Pancreas (tissue), 10 donors: ENCODE results near the gene ATXN1. TPM values are rescaled to one million over a fixed set of nuclear protein-coding genes. Genes with fewer than 3 reads are reported as not detected.

Source experiments
- ATAC-seq, 4 donors: fragments of 200-7000 bp; cut with Tn5 transposase; one replicate each; pipeline versions ENCODE4 v1.8.0 to v1.9.1; 2020; ENCODE audit warnings: mild to moderate bottlenecking in 4 of 4, moderate library complexity in 4 of 4
- DNase-seq, 6 donors: peaks; one replicate each; pipeline ENCODE4 v3.0.0-alpha.2; 2020
- FAIRE-seq: peaks from 2 replicates; lab custom pipeline; 2012; peaks lifted over from hg19 to GRCh38; lab: Jason Lieb, UNC
- H3K27ac ChIP-seq, 4 donors: fragments of 200-600 bp; sonication (generic); 1 replicate in 3 of 4; 2 replicates in 1 of 4; pipeline versions ENCODE4 v1.5.0 to v1.8.0; 2020
- H3K27me3 ChIP-seq, 4 donors: fragments of 200-600 bp; one replicate each; pipeline ENCODE4 v1.8.0; 2021
- H3K36me3 ChIP-seq, 3 donors: fragments of 200-600 bp; sonication (generic) in 1 of 3; one replicate each; pipeline versions ENCODE4 v1.5.0 to v1.8.0; 2020 to 2021
- H3K4me1 ChIP-seq, 3 donors: fragments of 200-600 bp; one replicate each; pipeline ENCODE4 v1.8.0; 2021
- H3K4me3 ChIP-seq, 4 donors: fragments of 200-600 bp; sonication (generic) in 2 of 4; one replicate each; pipeline versions ENCODE4 v1.5.0 to v1.8.0; 2020 to 2021
- H3K9me3 ChIP-seq, 4 donors: fragments of 200-600 bp; one replicate each; pipeline ENCODE4 v1.8.0; 2021
- CTCF ChIP-seq, 4 donors: fragments of 200-600 bp; sonication (generic) in 3 of 4; IDR thresholded peaks; one replicate each; pipeline versions ENCODE4 v1.5.0 to v1.8.0; 2021; ENCODE audit warnings: antibody characterized with exemption in 4 of 4
- WGBS, 2 donors: extraction: QIAGEN DNeasy Blood & Tissue Kit; methylation state at CpG; one replicate each; pipeline ENCODE4 v1.1.7; 2013; 5-methylcytosine and 5-hydroxymethylcytosine counted together
- intact Hi-C, 3 donors: fragments of 100-400 bp; cut with DNase I; formaldehyde crosslinking; loops; one replicate each; pipeline versions ENCODE4 v1.11.1 to v1.14.2; 2022
- polyA plus RNA-seq, 2 donors: library from polyadenylated mRNA; stranded (reverse); fragments of 200-250 nt; gene quantifications; one replicate each; pipeline ENCODE4 v1.2.3, GENCODE V29; 2013
- total RNA-seq, 6 donors: library from RNA; stranded (reverse); fragmentation: NEBNext Ultra II Directional in 4 of 6; extraction: Animal tissue kit (Norgen Biotek cat#: 25700) in 4 of 6; gene quantifications; one replicate each; pipeline versions ENCODE4 v1.2.1 to v1.2.4, GENCODE V29; 2021 to 2023
- donor health status: healthy with polysubstance abuse.
- donor health status: DM: no; HTN: no; CAD: no; lungs with moderate emphysema.
- donor health status: DM: no; HTN: no; CAD: no.
- donor health status: control.
- donor health status: control.
- donor health status: Bipolar disorder and iron deficiency.
- donor health status: DM: yes; HTN: yes; CAD: no.
- donor health status: DM: no; HTN: no; CAD: no.
- donor health status: DM: no; HTN: no; CAD: no.
- donor health status: DM: yes; HTN: yes; CAD: no.

Gene ATXN1
- total and polyA plus RNA-seq, 8 donors, result 4.9 to 38.6 (median 20.5) TPM

DNA sequence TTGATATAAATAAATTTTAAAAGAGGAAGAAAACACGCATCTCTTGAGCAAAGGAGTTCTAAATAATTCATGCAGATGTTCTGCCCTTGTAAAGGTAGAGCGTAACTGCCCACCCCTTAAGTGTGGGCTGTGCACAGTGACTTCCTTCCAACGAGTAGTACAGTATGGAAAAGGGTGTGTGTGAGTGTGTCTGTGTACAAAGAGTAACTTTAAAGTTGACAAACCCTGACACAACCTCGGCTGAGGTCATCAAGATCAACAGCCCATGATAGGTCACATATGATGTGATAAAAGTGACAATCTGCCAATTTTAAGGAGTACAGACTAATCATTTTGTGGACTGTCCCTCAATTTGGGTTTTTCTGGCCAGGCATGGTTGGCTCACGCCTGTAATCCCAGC is 225.7 kb downstream of the ATXN1 start:
- intact Hi-C loops, result no loop called here
- H3K4me3 ChIP-seq, result no peak overlapping the region
- no peaks in the 10 kb centered on the region for H3K27me3 ChIP-seq
- no peaks in the 10 kb centered on the region for H3K36me3 ChIP-seq
- no peaks in the 10 kb centered on the region for H3K9me3 ChIP-seq
- H3K27ac ChIP-seq, result no peak overlapping the region
- no peak for TF ChIP-seq CTCF (IDR thresholded peaks at IDR 0.05)
- DNase-seq (no peak), FAIRE-seq (no peak), ATAC-seq (no peak)
- H3K4me1 ChIP-seq, result no peaks in the 10 kb centered on the region
- WGBS, 2 donors, result 81 to 90% methylated on average over 5 of the region's 5 CpGs

DNA sequence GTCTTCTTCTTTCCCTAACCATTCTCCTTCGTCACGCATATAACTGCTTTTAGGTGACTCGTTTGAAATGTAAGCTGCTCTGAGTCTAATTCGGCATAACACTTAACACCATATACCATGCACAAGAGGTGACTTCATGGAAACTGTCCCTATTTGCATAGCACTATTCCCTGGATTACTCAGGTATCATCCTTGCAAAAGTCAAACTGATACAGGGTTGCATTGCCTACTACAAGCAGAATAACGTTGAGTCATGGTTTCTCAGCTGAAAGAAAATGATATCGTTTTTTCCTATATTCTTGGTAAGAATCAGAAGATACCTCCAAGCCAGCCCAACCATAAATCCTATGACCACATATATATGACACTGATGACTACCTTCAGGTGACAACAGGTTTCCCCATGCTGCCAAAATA is 227.5 kb downstream of the ATXN1 start:
- no peaks in the 10 kb centered on the region for H3K27me3 ChIP-seq
- WGBS, 2 donors, result 91 to 94% methylated on average over 6 of the region's 6 CpGs
- FAIRE-seq (no peak), ATAC-seq (no peak), DNase-seq (no peak)
- intact Hi-C loops, result no loop called here
- H3K36me3 ChIP-seq, result no peaks in the 10 kb centered on the region
- no peak overlapping the region for H3K4me3 ChIP-seq
- no peaks in the 10 kb centered on the region for H3K4me1 ChIP-seq
- H3K27ac ChIP-seq, result no peak overlapping the region
- TF ChIP-seq CTCF (IDR thresholded peaks at IDR 0.05), result no peak
- no peaks in the 10 kb centered on the region for H3K9me3 ChIP-seq

DNA sequence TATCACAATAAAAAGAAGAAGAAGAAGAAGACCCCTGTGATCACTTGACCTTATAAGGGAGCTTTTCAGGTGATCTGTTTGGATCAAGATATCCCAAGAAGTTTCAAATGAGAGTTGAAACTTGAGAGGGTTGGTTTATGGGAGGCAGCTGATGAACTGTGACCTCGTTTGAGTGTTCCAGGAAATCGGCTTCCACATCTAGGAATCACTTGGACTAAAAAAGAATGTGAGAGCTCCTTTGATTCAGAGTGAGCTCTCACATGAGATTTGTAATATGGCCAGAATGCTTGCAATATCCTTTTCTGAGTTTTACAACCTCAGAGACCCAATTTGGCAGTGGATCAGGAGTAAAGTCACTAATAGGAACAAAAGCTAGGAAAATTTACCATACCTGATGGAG is 228.1 kb downstream of the ATXN1 start:
- Histone ChIP-seq H3K4me3 (no peak overlapping the region), H3K9me3 (no peaks in the 10 kb centered on the region), H3K27ac (no peak overlapping the region), H3K4me1 (no peaks in the 10 kb centered on the region), H3K27me3 (no peaks in the 10 kb centered on the region), H3K36me3 (no peaks in the 10 kb centered on the region)
- no peak for TF ChIP-seq CTCF (IDR thresholded peaks at IDR 0.05)
- ATAC-seq (no peak), DNase-seq (no peak), FAIRE-seq (no peak)
- intact Hi-C loops, result no loop called here
- WGBS, 2 donors, result 79 to 91% methylated on average over 2 of the region's 2 CpGs

- intact Hi-C loops, result no loop called here
- no peaks in the 10 kb centered on the region for H3K9me3 ChIP-seq
- no peak for DNase-seq
- H3K36me3 ChIP-seq, result no peaks in the 10 kb centered on the region
- ATAC-seq, result no peak
- H3K27me3 ChIP-seq, result no peaks in the 10 kb centered on the region
- no peak for TF ChIP-seq CTCF (IDR thresholded peaks at IDR 0.05)
- no peak overlapping the region for H3K27ac ChIP-seq
- no peak for FAIRE-seq
- 96 to 99% methylated on average over 3 of the region's 3 CpGs for WGBS, 2 donors
- no peaks in the 10 kb centered on the region for H3K4me1 ChIP-seq
- H3K4me3 ChIP-seq, result no peak overlapping the region
Observed at GRCh38 chr6:16527691-16528090, 233.6 kb downstream of the ATXN1 start.

DNA sequence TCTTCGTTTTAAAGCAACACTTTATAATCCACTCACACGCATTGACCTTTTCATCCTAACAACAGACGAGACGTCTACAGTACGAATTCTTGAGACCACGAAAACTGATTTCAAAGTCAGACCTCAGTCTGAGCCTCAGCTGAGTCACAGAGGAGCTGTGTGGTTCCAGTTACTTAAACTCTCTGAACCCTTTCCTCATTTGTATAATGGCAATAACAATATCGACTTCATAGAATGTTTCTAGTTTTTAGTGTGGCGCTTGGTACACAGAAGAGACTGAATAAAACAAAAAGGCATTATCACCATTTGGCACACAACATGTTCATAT is 236.9 kb downstream of the ATXN1 start:
- ATAC-seq, result peak in 1 of 4 donors; percentile 27
- TF ChIP-seq CTCF (IDR thresholded peaks at IDR 0.05), result no peak
- intact Hi-C loops, result no loop called here
- DNase-seq, result no peak
- Histone ChIP-seq H3K4me3 (no peak overlapping the region), H3K4me1 (peaks cover 0 to 6% (median 0%) of the 10 kb centered on the region in 3 donors), H3K27ac (no peak overlapping the region), H3K9me3 (no peaks in the 10 kb centered on the region), H3K36me3 (peaks cover 0 to 4% (median 0%) of the 10 kb centered on the region in 3 donors), H3K27me3 (no peaks in the 10 kb centered on the region)
- WGBS, 2 donors, result 87 to 90% methylated on average over 8 of the region's 8 CpGs
- FAIRE-seq, result no peak
